Measurements from ENCODE around the gene BICRA. TPM values are rescaled to one million over a fixed set of nuclear protein-coding genes. Genes with fewer than 3 reads are reported as not detected.

BICRA gene
- 10 to 100 TPM in 1 of 2 donors, 1 to 10 TPM in 1; 7.3 to 11.7 TPM for total RNA-seq

DNA sequence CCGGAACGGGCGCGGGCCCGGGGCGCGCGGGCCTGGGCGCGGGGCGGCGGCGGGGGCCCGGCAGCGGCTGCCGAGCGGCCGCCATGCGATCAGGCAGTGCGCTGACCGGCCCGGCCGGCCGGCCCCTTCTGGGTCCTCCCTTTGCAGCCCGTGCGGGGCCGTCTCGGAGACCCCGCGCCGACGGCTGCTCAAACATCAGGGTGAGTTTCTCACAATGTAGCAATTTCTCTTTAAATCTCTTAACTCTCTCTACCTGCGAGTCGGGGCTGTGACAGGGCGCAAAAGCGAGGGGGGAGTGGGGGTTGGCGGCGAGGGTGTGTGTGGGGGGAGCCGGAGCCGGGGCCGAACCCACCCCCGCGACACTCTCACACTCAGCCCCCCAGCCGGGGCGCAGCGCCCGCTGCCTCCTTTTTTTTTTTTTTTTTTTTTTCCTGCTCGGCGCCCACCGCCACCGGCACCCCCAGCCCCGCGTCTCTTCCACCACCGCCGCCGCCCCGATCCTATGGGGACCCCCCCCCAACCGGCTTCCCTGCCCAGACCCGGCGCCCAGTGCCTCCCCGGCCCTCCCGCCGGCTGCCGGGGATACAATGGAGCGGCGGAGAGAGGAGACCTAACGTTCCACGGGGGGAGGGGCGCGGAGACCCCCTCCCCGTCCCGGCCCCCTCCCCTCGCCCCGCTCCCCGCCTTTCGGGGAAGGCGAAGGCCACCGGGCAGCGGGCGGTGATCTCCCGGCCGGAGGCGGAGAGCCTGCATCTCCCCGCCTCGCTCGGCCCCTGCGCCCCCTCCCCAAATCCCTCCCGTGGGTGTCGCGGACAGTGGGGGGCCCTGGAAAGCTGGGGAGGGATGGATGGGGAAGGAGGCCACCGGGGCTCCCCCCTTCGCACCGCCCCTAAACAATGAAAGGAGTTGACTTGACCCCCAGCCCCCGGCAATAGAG lies at the start of gene BICRA:
BICRA (plus strand) TSS at position 166 of the 937 bp plus-strand sequence. CDS start 64,441 bp downstream, outside the sequence.

DNA sequence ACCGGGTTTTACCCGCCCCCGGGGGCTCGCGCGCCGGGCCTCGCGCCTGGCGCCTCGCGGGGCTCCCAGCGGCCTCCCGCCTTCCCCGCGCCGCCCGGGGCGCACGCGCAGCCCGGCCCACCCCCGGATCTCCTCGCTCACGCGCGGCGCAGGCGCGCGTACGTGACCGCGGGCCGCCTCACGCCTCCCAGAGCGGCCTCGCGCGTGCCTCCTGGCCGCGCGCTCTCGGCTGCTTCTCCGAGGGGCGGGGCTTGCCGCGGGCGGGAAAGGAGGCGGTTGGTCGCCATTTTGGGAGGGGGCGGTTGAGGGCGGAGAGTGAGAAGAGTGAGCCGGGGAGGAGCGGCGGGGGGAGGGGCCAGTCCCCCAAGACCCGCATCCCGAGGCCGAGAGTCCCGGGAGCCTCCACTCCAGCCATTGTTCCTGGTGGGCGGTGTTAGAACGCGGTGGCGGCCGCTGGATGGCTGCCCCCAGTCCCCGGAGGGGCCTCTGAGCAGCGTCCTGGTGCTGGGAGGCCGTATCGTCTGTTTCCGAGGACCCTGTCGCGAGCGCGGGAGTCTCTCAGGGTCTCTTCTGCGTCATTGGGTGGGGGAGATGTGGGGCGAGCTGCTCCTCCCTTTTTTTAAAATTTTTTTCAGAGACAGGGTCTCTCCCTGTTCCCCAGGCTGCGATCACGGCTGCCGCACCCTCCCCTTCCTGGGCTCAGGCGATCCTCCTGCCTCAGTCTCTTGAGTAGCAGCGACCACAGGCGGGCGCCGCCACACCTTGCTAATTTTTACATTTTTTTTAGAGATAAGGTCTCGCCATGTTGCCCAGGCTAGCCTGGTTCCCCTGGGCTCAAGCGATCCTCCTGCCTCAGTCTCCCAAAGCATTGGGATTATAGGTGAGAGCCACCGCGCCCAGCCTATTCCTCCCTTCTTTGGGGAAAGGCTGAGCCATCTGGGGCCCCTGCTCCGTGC lies 35.6 kb upstream of the BICRA start, which contains the start of gene ZNF541:
ZNF541 (minus strand) TSS at position 78 of the 956 bp plus-strand sequence. CDS start 17,292 bp downstream, outside the sequence.

DNA sequence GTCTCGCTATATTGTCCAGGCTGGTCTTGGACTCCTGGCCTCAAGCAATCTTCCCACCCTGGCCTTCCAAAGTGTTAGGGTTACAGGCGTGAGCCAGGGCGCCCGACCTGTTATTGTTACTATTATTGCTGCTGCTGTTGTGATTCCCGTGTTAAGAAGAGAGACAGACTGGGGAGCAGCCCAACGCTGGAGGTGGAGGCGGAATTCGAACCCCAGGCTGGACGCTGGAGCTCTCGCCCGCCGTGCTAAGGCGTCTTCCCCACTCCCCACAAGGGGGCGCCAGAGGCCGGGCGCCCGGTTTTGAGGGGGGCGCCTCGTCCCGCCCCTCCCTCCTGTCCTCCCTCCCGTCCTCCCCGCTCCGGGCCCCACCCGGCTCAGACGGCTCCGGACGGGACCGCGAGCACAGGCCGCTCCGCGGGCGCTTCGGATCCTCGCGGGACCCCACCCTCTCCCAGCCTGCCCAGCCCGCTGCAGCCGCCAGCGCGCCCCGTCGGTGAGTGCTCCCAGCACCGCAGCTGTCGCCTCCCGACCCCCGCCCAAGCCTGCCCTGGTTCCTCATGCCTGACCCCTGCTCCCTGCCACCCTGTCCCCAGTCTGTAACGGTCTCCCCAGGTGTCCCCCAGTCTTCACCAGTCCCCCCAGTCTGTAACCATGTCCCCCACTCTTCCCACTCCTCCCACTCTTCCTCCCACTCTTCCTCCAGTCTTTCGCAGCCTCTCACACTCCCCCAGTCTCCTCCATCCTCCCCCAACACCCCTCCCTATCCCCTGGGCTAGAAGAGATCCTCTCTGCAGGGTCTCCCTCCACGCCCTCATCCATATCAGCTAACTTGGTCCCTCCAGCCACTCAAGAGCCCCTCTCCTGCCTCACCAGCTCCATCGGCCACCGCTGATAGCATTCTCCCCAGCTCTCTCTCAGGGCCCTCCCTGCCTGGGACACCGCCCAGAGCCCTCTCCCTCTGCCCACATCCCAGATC lies 104.4 kb downstream of the BICRA start, which contains the start of gene EHD2:
EHD2 (plus strand) TSS at position 377 of the 976 bp plus-strand sequence. CDS start 3,191 bp downstream, outside the sequence.

DNA sequence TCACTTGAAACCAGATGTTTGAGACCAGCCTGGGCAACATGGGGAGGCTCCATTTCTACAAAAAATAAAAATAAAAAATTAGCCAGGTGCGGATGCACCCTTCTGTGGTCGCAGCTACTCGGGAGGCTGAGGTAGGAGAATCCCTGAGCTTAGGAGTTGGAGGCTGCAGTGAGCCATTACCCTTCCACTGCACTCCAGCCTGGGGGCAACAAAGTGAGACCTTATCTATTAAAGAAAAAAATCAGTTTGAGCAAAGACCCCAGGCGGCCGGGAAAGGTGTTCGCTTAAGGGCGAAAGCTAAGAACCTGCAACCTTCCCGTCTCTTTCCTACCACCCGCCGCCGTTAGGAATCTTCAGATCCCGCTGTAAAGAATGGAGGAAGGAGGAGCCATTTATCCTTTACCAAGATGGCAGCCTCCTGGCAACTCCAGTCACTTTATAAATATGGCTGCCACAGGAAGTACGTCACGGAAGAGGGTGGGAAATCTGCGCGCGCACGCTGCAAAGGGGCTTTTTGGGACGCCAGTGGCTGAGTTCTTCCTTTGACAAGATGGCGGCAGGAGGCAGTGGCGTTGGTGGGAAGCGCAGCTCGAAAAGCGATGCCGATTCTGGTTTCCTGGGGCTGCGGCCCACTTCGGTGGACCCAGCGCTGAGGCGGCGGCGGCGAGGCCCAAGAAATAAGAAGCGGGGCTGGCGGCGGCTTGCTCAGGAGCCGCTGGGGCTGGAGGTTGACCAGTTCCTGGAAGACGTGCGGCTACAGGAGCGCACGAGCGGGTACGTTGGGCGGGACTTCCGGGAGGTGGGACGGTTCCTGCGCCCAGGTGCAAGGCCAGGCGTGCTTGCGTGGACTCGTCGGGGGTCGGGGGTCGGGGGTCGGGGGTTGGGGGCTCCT lies 136.3 kb downstream of the BICRA start, which contains the start of gene NOP53:
NOP53 (plus strand) TSS at position 537 of the 892 bp plus-strand sequence; CDS start at position 551, 14 bp downstream.

Small RNAs within 50 kb of the gene (small RNA-seq; reads per million reads assigned to genes)
- gene RN7SL322P = 0 reads per million in 2 donors

Other genes starting within 250 kb of the BICRA start
- 10 to 100 TPM; 11.0 to 29.3 TPM for gene MEIS3, start 189.6 kb upstream of the BICRA start, total RNA-seq
- gene SLC8A2, start 137.2 kb upstream of the BICRA start, total RNA-seq = 1 to 10 TPM in 1 of 2 donors, under 1 TPM in 1; 0.33 to 1.0 TPM
- 1 to 10 TPM; 4.5 to 8.0 TPM for gene KPTN, start 124.9 kb upstream of the BICRA start, total RNA-seq
- 100 to 1,000 TPM; 269 to 270 TPM for gene NAPA, start 94.1 kb upstream of the BICRA start, total RNA-seq
- gene ZNF541, start 36.0 kb upstream of the BICRA start, total RNA-seq = under 1 TPM in 1 of 2 donors, not detected in 1; 0.69 TPM
- gene EHD2, start 104.3 kb downstream of the BICRA start, total RNA-seq = 10 to 100 TPM; 14.5 to 18.3 TPM
- 10 to 100 TPM; 28.9 to 36.0 TPM for gene NOP53, start 136.4 kb downstream of the BICRA start, total RNA-seq
- gene SELENOW, start 169.6 kb downstream of the BICRA start, total RNA-seq = 100 to 1,000 TPM; 130 to 193 TPM
- gene TPRX1, start 195.4 kb downstream of the BICRA start, total RNA-seq = not detected
- not detected for gene CRX, start 212.8 kb downstream of the BICRA start, total RNA-seq

Measured in melanocyte of skin (primary cell).